Smooth muscle cell (in vitro differentiated cells): ENCODE measurements around the gene MPLKIP. TPM values are rescaled to one million over a fixed set of nuclear protein-coding genes. Genes with fewer than 3 reads are reported as not detected.

Experiments
- DNase-seq: peaks from one replicate; lab custom pipeline; 2025; ENCODE audit not compliant: unreplicated experiment; lab: John Stamatoyannopoulos, UW
- H2AFZ ChIP-seq: fragments of 200-600 bp; sonication (generic); 2 replicates; pipeline ENCODE4 v1.6.0; 2016; ENCODE audit warnings: antibody characterized with exemption, low read depth, mild to moderate bottlenecking
- H3F3A ChIP-seq: fragments of 200-600 bp; sonication (generic); 2 replicates; pipeline ENCODE4 v1.6.0; 2017; ENCODE audit warnings: antibody characterized with exemption, low read depth
- H3K27ac ChIP-seq: fragments of 200-600 bp; sonication (generic); 2 replicates; pipeline ENCODE4 v1.5.1; 2016; ENCODE audit warnings: low read depth, mild to moderate bottlenecking
- H3K27me3 ChIP-seq: fragments of 200-600 bp; sonication (generic); 2 replicates; pipeline ENCODE4 v1.6.1; 2016; ENCODE audit warnings: low read depth, mild to moderate bottlenecking
- H3K36me3 ChIP-seq: fragments of 200-600 bp; sonication (generic); 2 replicates; pipeline ENCODE4 v1.5.1; 2016; ENCODE audit warnings: low read depth
- H3K4me1 ChIP-seq: fragments of 200-600 bp; sonication (generic); 2 replicates; pipeline ENCODE4 v1.5.1; 2016; ENCODE audit warnings: low read depth
- H3K4me2 ChIP-seq: fragments of 200-600 bp; sonication (generic); 2 replicates; pipeline ENCODE4 v1.6.0; 2016; ENCODE audit warnings: mild to moderate bottlenecking
- H3K4me3 ChIP-seq: fragments of 200-600 bp; sonication (generic); 2 replicates; pipeline ENCODE4 v1.5.1; 2016; ENCODE audit warnings: mild to moderate bottlenecking
- H3K79me2 ChIP-seq: fragments of 200-600 bp; sonication (generic); 2 replicates; pipeline ENCODE4 v1.6.0; 2016; ENCODE audit warnings: low read depth, mild to moderate bottlenecking
- H3K9ac ChIP-seq: fragments of 200-600 bp; sonication (generic); 2 replicates; pipeline ENCODE4 v1.6.0; 2016; ENCODE audit warnings: low read depth
- H3K9me3 ChIP-seq: fragments of 200-600 bp; sonication (generic); replicated peaks from 2 replicates; pipeline ENCODE4 v1.5.1; 2016; ENCODE audit warnings: low read depth
- H4K20me1 ChIP-seq: fragments of 200-600 bp; sonication (generic); 2 replicates; pipeline ENCODE4 v1.6.0; 2016; ENCODE audit warnings: low read depth
- WGBS: methylation state at CpG from one replicate; pipeline ENCODE4 v1.1.7; 2016; ENCODE audit warnings: low lambda C conversion rate; 5-methylcytosine and 5-hydroxymethylcytosine counted together
- polyA plus RNA-seq: library from polyadenylated mRNA; unstranded; fragments of >200 nt; fragmentation: Nextera tagmentation; extraction: Ambion mirVana; gene quantifications from 2 replicates; pipeline ENCODE4 v1.2.1, GENCODE V29; 2016
- total RNA-seq: library from RNA; depleted of rRNA; stranded (reverse); fragments of >200 nt; gene quantifications from 2 replicates; pipeline ENCODE4 v1.2.3, GENCODE V29; 2014
- TF ChIP-seq, protein P1 (sequence below): fragments of 200-600 bp; sonication (generic); IDR thresholded peaks from 2 replicates; pipeline ENCODE4 v1.5.1; 2017; ENCODE audit warnings: borderline replicate concordance, mild to moderate bottlenecking, antibody characterized with exemption; ENCODE audit not compliant: insufficient read depth, poor library complexity, severe bottlenecking

The MPLKIP gene
- total and polyA plus RNA-seq, 2 experiments from 2014 or later: 38.0 to 40.3 TPM

DNA sequence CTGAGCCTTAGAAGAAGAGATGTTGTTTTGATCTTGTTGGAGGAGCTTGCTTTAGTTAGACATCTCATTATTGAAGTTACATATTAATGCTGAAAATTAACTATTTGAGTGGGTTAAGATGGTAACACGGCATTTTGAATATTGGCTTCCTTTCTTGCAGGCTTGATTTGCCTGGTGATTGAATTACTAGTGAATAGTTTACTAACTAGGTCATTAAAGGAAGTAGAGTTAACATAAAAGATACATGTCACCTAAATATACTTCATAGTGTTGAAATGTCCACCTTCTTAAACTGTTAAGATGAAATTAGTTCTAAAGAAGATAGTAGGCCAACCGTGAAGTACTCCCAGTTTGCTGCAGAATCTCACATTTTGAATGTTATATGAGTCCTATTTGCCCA is 18.5 kb downstream of the MPLKIP start:
- 90% methylated on average over 2 of the region's 2 CpGs for WGBS
- Histone ChIP-seq H3K9me3 (no peaks in the 10 kb centered on the region), H3K9ac (no peak overlapping the region), H3K4me3 (no peak overlapping the region), H3K4me2 (no peak overlapping the region), H2AFZ (no peak overlapping the region), H3K27ac (no peak overlapping the region), H3K27me3 (no peaks in the 10 kb centered on the region), H3K36me3 (no peaks in the 10 kb centered on the region), H3K79me2 (peaks cover 5% of the 10 kb centered on the region), H4K20me1 (peaks cover 2% of the 10 kb centered on the region), H3K4me1 (no peaks in the 10 kb centered on the region), H3F3A (no peaks in the 10 kb centered on the region)
- TF ChIP-seq, protein P1, sequence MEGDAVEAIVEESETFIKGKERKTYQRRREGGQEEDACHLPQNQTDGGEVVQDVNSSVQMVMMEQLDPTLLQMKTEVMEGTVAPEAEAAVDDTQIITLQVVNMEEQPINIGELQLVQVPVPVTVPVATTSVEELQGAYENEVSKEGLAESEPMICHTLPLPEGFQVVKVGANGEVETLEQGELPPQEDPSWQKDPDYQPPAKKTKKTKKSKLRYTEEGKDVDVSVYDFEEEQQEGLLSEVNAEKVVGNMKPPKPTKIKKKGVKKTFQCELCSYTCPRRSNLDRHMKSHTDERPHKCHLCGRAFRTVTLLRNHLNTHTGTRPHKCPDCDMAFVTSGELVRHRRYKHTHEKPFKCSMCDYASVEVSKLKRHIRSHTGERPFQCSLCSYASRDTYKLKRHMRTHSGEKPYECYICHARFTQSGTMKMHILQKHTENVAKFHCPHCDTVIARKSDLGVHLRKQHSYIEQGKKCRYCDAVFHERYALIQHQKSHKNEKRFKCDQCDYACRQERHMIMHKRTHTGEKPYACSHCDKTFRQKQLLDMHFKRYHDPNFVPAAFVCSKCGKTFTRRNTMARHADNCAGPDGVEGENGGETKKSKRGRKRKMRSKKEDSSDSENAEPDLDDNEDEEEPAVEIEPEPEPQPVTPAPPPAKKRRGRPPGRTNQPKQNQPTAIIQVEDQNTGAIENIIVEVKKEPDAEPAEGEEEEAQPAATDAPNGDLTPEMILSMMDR: no peak
- DNase-seq: no peak

DNA sequence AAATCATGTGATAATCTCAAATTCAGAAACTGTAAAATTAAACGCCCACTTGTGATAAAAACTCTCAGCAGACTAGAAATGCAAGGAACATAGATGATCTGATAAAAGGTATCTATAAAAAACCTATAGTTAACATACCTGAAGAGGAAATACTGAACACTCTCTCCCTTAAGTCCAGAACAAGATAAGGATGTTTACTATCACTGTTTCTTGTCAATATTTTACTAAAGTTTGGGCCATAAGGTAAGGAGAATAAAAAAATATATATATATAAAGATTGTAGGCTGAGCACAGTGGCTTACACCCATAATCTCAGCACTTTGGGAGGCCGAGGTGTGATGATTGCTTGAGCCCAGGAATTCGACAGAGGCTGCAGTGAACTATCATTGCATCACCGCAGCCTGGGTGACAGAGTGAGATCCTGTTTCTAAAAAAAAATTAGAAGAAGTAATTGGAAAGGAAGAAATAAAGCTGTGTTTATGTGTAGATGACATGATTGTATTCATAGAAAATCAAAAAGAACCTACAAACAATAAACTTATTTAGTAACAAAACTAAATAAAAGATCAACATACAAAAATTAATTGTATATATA is 28.4 kb downstream of the MPLKIP start:
- H3K36me3 ChIP-seq: no peaks in the 10 kb centered on the region
- no peaks in the 10 kb centered on the region for H3K9me3 ChIP-seq
- DNase-seq: no peak
- WGBS: 67% methylated on average over 4 of the region's 4 CpGs
- peaks cover 13% of the 10 kb centered on the region for H4K20me1 ChIP-seq
- no peaks in the 10 kb centered on the region for H3K79me2 ChIP-seq
- no peak overlapping the region for H3K9ac ChIP-seq
- no peak overlapping the region for H2AFZ ChIP-seq
- H3K4me3 ChIP-seq: no peak overlapping the region
- no peaks in the 10 kb centered on the region for H3F3A ChIP-seq
- H3K4me1 ChIP-seq: no peaks in the 10 kb centered on the region
- H3K27me3 ChIP-seq: no peaks in the 10 kb centered on the region
- no peak overlapping the region for H3K4me2 ChIP-seq
- TF ChIP-seq, protein P1: no peak
- H3K27ac ChIP-seq: no peak overlapping the region

DNA sequence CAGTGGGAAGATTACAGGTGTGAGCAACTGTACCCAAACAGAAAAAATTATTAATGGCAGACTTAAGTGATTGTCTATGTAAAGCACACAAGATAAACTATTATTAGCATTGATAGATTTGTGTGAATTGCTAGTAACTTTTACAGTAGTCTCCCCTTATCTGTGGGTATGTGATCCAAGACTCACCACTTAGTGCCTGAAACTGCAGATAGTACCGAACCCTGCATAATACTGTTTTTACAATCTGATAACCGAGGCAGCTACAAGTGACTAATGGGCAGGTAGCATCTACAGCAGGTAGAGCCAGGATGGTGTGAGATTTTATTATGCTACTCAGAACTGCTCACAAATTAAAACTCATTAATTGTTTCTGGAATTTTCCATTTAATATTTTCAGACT is 31.5 kb downstream of the MPLKIP start:
- no peaks in the 10 kb centered on the region for H3K79me2 ChIP-seq
- WGBS: 92% methylated on average over 2 of the region's 2 CpGs

More for the DNA sequence above, 31.5 kb downstream of the MPLKIP start:
- Histone ChIP-seq H3K4me2 (no peak overlapping the region), H3K36me3 (no peaks in the 10 kb centered on the region), H3K27ac (no peak overlapping the region), H2AFZ (no peak overlapping the region), H4K20me1 (peaks cover 22% of the 10 kb centered on the region), H3F3A (no peaks in the 10 kb centered on the region), H3K27me3 (no peaks in the 10 kb centered on the region), H3K4me3 (no peak overlapping the region), H3K9ac (no peak overlapping the region), H3K9me3 (no peaks in the 10 kb centered on the region), H3K4me1 (no peaks in the 10 kb centered on the region)
- TF ChIP-seq, protein P1: no peak
- DNase-seq: no peak
